NCI-H2227 (cell line): ENCODE results near the gene TEX36.
"Not testable (repeated sequence)": the region's sequence is repeated elsewhere in the genome, so short reads cannot be mapped to it uniquely, and the experiment has no call there.

ENCODE experiments used
- DNase-seq: peaks from one replicate; lab custom pipeline; 2025; ENCODE audit not compliant: unreplicated experiment; lab: John Stamatoyannopoulos, UW

TEX36 gene

DNA sequence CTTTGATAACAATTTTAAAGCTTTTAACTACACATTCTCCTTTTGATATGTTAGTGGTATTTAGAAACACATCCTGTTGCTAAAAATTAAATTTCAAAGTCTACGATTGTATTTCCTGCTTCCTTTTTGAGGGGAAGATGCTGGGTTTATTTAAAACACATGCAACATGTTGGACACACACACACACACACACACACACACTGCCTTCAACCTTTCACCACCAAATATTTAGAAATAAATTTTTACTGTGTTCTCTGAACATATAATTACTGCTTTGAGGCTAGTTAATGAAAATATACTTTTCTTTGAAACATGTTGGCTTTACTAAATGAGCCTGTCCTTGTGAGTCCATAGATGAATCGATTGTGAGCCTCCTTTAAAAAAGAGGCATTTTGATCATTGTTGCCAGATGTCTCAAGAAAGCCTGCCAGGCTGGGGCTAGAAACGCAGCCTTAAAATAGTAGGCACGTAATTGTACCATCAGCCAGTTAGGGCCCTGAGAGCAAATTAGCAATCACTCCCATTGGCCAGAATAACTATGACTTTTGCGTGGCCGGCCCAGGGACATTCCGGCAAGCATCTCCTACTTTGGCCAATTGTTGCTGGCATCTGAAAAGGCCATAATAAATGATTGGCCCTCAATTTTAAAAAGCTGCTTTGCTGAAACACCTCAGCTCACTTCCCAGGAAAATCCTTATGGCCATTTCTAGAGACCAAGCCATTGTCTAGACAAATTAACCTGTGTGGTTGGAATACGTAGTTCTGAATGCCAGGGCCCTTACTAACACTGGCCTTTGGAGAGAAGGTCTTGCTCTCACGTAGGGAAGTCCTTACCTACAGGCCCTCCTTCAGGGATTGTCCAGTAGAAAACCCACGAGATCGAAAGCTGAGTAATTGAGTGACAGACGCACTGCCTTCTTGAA lies 9.9 kb upstream of the TEX36 start:
- DNase-seq: no peak

- DNase-seq: no peak
These were observed 9.2 kb upstream of the TEX36 start for GRCh38 chr10:125692196-125692595.

DNA sequence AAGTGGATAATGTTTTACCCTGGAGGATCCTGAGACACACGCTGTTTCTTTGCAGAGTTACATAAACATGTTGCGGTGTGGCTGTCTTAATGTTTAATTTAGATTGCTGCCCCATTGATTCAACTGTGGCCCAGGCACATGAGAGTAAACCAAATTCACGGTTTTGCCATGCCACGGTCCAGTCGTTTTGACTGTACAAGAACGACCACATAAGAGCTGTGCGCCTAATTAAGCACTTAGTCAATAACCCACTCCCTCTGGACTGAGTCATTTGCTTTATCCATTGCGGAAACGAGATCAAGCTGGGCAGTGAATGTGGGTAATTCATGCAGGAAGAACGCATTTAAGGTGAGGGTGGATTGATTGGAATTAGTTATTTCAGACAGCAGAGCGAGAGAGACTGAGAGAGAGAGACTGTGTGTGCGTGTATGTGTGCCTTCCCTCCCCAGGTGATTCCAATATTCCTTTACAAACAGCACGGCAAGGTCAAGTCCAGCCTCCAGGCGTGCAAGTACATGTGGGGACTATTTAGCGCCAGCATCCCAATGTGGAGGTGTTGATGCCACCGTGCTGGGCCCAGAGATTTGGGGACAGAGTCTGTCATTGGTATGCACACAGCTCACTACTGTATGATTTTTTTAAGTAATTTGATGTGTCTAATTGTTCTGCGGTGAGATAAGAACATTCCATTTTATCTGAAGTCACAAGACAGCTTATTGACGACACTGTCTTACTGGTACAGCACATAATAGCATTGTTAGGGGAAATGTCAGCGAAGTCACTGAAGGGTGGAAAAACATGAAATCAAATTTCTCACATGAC lies 8.4 kb upstream of the TEX36 start:
- DNase-seq: no peak

DNA sequence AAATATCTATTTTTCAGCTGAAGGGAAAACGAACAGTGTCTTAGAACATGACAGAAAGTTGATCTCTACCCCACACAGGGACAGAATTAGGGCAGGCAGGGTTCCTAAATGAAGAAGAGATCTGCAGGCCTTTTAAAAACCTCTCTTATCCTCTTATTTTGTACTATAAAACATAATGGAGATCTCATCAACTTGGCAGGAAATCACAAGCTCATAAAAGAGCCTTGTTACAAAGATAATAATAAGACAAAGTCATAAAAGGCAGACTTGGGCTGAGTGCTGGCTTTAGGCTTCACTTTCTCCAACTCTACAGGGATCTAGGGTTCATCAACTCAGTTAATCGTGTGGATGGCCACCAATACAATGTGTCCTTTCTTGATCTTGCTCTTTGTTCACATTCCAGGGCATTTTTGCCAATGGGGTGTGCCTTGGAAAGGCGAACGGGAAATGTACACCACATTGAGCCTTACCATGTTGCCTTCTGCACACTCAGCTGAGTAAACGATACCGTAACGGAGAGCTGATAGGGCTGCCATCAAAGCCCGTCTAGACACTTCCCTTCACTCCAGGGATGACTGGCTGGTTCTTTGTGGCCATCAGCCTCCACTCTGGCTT lies 7.1 kb upstream of the TEX36 start:
- no peak for DNase-seq

- no peak for DNase-seq
These were observed 4.7 kb upstream of the TEX36 start for GRCh38 chr10:125687507-125688185.

DNA sequence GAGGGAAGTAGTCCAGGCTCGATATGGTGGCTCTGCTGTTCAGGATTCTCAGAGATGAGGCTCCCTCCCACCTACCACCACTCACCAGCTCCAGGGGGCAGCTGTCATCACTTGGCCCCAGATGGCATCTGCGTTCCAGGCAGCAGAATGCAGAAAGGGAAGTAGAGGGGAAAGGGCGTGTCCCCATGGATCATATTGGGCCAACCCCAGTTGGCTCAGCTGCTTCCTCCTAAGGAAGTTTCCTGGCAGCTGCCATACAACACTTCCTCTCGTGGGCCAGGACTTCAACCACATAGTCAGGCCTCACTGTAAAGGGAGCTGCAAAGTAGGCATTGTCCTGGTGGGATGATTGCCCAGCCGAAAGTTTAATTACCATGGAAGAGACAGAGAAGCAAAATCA lies 1.6 kb upstream of the TEX36 start:
- no peak for DNase-seq

DNA sequence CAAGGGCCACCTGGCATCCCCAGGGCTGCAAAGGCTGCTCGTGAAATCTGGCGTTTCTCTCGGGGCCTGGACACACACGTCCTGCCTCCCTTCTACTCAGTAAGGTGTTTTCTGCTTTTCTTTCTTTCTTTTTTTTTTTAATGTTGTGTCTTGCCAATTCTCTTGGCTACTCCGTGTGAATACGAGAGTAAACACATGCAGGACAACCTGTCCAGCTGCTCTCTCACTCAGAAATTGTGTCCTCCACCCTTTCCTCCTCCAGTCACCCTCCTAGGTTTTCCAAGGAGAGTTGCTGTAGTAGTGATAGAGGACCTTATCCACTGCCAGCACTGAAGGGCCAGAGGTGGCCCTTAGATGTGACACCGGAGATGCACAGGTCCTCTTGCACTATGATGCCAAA lies 858 bp upstream of the TEX36 start:
- no peak for DNase-seq

GRCh38 chr10:125679436-125679835 lies 3.5 kb downstream of the TEX36 start:
- DNase-seq: no peak

- no peak for DNase-seq
These were observed 10.1 kb downstream of the TEX36 start for GRCh38 chr10:125672884-125673283.

GRCh38 chr10:125662584-125662983 lies 20.4 kb downstream of the TEX36 start:
- DNase-seq: no peak

DNA sequence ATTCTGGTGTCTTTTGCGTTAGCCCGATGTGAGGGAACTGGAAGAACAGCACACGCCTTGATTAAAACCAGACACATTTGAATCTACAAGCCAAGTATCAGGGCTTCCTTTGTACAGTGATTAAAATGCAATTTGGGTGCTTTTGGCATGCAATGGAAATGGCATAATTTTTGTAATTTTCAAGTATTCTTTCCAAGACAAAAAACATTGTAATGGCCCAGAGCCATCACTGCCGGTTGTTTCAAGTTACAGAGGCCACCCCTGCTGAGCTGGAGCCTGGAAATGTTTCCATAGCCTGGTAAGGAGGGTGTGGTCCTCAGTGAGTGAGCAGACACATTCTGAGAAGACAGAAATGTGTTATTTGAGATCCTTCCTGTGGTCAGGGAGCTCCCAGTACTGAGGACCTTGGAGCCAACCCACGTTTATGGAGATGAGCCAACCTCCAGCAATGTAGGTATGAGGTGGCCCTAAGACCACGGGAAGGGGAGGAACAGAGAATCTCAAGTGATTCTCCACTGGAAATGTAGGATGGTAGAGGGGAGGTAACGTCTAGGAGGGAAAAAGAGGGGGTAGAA lies 20.9 kb downstream of the TEX36 start:
- DNase-seq: no peak

DNA sequence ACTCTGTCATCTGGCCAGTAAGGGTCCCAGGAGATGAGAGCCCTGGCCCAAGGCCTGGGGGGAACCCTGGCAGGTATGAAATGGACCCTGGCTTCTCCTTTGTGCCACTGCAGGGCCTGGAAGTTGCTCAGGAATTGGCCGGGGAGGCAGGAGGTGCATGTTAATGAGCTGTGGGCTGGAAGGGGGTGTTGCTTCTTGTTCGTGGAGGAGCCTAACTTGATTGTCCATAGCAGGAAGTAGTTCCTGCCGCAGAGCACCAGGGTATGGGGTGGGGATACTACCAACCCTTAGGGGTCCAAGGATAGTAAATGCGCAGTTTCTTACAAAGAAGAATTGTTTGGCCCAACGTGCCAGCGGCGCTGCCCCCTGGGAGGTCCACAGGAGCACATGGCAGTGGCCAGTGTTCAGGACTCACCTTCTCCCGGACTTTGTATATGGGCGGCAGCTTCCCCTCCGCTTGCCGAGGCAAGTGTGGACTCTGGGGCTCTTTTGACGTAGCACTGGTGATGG lies 21.5 kb downstream of the TEX36 start:
- DNase-seq: no peak

DNA sequence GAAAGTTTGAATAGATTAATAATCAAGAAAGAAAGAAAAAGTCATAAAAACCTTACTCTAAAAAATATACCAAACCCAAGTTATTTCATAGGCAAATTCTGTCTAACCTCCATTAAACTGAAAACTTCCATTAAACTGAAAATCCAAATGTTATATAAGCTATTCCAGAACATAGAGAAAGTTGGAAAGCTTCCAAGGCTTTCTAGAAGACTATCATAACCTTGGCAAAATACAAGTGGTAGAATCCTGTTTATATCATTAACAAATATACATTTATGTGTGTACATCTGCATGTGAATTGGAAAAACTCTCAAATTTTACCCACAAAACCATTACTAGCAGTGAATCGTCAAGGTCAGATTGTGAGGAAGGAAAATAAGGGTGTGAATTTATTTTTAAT lies 23.9 kb downstream of the TEX36 start:
- no peak for DNase-seq

DNA sequence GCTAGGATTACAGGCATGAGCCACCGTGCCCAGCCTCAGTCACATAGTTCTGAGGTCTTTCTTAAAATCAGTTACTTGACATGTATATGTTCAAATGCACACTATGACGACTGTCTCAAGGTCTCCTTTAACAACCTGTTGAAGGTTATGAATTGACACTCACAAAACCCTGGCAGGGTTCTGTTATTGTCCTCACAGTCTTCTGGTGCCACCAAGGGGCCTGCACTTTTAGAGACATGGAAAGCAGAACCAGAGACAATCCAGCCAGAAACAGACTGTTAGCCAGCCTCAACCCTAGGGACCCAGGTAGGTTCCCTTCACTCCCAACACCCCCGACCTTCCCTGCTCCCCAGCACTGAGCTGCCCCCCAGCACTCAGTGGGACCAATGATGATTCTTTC lies 26.4 kb downstream of the TEX36 start:
- no peak for DNase-seq

GRCh38 chr10:125653113-125653512 lies 29.9 kb downstream of the TEX36 start:
- DNase-seq: not testable (repeated sequence)

DNA sequence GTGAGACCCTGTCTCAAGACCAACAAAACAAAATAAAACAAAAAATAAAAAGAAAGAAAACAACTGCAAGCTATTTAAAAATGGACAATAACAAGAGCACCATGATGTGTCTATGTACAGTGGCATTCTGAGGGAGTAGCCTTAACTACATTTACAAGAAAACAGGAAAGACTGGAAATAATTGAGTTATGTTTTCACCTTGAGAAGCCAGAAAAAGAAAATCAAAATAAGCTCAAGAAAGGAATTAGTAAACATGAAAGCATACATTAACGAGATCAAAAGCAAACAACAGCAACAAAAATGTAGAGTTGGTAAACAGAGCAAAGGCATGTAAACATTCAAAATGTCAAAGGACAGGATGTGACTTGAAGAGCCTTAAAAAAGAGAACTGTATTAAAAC lies 36.7 kb downstream of the TEX36 start:
- no peak for DNase-seq

GRCh38 chr10:125641398-125641797 lies 41.6 kb downstream of the TEX36 start:
- no peak for DNase-seq

GRCh38 chr10:125640653-125641052 lies 42.3 kb downstream of the TEX36 start:
- no peak for DNase-seq

DNA sequence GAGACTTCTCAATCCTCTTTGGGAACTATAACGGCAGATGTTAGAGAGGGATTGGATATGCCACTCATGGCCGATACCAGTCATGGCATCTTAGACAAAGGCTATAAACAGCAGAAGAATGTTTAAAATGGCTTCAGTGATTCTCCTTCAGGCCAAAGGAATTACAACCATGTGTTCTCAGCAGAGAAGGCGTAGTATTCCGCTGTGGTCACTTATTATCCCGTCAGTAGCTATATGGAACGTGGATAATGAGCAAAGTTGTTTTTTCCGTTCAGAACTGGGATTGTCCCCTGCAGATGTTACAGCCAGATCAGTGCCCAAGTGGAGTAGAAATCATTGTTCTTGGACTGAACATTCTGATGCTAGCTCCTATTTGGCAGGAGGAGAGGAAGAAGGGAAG lies 43.1 kb downstream of the TEX36 start:
- DNase-seq: no peak

DNA sequence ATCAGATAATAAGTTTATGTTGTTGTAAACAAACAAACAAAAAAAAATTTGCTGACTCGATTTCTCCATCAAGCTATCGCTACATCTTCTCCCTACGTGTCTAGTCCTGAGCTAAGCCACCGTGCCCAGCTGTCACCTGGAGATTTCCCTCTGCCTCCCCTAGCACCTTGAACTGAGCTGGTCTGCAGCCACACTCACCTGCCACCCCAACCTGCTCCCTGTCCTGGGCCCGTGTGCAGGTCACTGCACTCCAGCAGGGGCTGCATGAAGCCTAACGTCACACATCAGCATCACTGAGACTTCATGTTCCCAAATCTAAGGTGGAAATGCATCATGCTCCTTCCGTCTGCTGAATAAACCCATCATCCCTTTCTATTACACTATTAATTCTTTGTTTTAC lies 44.4 kb downstream of the TEX36 start:
- DNase-seq: no peak

GRCh38 chr10:125637496-125637895 lies 45.5 kb downstream of the TEX36 start:
- DNase-seq: no peak
